HG02970 (cell line): ENCODE data around the gene RTN4.
"Not testable (repeated sequence)": the region's sequence is repeated elsewhere in the genome, so short reads cannot be mapped to it uniquely, and the experiment has no call there.

Source experiments
- ATAC-seq: cut with Tn5 transposase; IDR thresholded peaks from one replicate; pipeline ENCODE4 v1.9.1; 2021; ENCODE audit warnings: mild to moderate bottlenecking, moderate library complexity, moderate number of reproducible peaks; ENCODE audit not compliant: unreplicated experiment, low FRiP score

RTN4 gene, protein sequence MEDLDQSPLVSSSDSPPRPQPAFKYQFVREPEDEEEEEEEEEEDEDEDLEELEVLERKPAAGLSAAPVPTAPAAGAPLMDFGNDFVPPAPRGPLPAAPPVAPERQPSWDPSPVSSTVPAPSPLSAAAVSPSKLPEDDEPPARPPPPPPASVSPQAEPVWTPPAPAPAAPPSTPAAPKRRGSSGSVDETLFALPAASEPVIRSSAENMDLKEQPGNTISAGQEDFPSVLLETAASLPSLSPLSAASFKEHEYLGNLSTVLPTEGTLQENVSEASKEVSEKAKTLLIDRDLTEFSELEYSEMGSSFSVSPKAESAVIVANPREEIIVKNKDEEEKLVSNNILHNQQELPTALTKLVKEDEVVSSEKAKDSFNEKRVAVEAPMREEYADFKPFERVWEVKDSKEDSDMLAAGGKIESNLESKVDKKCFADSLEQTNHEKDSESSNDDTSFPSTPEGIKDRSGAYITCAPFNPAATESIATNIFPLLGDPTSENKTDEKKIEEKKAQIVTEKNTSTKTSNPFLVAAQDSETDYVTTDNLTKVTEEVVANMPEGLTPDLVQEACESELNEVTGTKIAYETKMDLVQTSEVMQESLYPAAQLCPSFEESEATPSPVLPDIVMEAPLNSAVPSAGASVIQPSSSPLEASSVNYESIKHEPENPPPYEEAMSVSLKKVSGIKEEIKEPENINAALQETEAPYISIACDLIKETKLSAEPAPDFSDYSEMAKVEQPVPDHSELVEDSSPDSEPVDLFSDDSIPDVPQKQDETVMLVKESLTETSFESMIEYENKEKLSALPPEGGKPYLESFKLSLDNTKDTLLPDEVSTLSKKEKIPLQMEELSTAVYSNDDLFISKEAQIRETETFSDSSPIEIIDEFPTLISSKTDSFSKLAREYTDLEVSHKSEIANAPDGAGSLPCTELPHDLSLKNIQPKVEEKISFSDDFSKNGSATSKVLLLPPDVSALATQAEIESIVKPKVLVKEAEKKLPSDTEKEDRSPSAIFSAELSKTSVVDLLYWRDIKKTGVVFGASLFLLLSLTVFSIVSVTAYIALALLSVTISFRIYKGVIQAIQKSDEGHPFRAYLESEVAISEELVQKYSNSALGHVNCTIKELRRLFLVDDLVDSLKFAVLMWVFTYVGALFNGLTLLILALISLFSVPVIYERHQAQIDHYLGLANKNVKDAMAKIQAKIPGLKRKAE

DNA sequence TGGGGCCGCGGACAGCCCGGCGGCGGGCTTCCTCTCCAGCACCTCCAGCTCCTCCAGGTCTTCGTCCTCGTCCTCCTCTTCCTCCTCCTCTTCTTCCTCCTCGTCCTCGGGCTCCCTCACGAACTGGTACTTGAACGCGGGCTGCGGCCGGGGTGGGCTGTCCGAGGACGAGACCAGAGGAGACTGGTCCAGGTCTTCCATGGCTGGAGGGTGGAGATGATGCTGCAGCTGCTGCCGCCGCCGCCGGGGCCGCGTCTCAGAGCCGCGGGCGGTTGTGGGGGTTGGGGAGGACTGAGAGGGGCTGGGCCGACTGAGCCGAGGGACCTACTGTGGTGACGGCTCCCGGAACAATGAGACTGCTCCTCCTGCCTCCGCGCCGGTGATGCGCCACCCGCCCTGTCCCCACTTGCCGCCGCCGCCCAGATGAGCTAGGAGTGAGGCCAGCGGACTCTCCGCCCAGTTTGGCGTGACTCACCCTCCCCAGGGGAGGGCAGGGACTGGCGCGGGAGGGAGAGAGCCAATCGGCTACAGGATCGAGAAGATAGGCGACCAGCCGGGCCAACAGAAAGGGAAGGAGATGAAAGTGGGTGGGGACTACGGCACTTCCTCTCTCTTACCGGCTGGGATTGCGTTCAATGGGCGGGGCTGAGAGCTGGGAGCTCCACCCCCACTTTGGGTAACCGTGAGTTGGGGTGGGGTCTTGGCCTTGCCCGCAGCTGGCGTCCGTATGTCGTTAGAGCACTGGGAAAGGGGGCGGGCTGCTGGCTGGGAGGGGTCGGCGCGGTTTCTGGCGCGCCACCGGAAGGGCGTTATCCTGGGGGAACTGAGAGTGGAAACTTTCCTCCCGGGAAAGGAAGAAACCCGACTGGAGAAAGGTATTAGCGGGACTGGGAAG, at the start of gene RTN4:
Gene RTN4 (minus strand): TSS at position 352 of the 895 bp plus-strand sequence. CDS start 151 bp downstream, at position 201.
- ATAC-seq, result peak; percentile 90

DNA sequence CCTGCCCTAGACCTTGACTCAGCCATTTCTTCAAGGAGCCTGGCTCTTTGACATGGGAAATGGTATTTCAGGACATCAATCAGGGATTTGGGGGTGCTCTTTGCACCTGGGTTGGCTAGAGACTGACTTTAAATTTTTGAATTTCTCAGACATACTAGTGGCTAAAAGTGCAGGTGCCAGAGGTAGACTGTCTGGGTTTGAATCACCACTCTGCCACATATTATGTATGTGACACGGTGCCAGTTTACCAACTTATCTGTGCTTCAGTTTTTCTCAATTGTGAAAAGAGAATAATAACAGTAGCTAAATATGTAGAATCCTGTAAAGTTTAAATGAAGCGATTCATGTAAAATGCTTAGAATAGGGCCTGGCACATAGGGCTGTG, 49.2 kb upstream of the RTN4 start:
- ATAC-seq, result no peak

DNA sequence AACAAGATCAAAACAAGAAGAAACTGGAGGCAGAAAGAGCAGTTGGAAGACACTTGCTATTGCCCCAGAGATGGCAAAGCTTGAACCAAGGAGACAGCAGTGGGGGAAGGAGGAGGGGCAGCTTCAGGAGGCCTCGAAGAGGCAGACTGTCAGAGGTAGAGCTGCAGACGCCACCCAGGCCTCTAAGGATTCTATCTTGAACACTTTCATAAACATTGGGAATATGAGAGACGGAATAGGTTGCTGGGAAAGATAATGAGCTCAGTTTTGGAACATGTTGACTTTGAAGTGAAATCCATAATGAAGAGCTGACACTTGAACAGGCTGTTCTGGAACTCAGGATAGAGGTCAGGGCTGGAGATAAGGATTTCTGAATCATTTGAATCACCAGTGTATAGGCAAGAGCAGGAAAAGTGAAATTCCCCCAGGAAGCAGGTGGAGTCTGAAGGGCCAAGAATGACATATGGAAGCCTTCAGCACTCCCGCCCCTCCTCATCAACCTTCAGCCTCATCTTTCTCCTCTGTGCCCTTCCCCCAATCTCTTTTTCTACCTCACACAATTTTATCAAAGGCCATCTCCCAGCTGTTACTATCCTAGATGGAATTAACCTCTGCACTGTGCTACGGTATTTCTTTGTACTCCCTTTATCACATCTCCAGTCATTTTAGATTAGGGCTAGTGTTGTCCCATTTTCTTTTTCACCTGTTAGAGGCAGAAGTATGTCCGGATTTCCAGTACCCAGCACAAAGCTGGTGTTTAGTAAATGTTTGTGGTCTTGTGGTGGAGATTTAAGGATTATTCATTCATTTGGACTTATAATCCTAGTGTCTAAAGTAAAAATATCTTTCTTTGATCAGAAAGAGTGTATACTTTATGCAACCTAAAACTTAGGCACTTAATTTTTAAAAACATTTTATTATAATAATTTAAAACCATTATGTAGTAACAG, 47.5 kb upstream of the RTN4 start:
- no peak for ATAC-seq

GRCh38 chr2:55097082-55097460, 46.8 kb upstream of the RTN4 start:
- no peak for ATAC-seq

GRCh38 chr2:55096586-55096985, 46.3 kb upstream of the RTN4 start:
- no peak for ATAC-seq

GRCh38 chr2:55093381-55093780, 43.1 kb upstream of the RTN4 start:
- ATAC-seq, result no peak

DNA sequence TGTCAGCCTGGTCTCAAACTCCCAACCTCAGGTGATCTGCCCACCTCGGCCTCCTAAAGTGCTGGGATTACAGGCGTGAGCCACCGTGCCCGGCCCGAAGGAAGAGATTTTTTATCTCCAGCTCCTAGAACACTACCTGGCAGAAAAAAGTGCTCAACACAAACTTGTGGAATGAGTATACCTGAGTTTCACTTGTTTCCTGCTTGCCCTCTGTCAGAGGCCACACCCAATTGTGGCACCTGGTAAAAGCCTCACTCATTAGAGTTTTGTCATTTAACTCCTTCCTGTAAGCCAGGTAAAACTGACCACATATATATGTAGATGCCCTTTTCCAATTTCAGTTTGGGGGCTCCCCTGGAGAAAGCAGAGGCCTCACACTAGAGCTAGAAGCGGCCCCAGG, 42.2 kb upstream of the RTN4 start:
- ATAC-seq, result no peak

- ATAC-seq, result not testable (repeated sequence)
These were observed 41.4 kb upstream of the RTN4 start for GRCh38 chr2:55091681-55092080.

GRCh38 chr2:55090702-55091101, 40.5 kb upstream of the RTN4 start:
- no peak for ATAC-seq

- no peak for ATAC-seq
These were observed 39.5 kb upstream of the RTN4 start for GRCh38 chr2:55089726-55090125.

DNA sequence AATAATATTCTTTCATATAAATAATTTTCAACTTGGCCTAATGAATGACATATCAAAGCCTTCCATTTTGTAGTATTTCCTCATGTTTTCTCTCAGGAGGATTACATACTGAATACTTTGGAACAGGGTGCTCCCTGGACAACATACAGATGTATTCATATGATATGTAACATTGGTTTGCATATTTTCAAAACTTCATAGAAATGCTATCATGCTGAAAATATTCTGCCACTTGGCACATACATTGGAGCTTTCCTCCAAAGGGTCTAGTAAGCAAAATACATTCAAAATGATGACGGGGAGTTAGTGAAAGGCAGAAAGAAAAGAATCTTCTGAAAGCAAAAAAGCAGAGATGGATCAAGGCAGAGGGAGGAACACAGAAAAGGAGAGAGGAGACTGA, 38.1 kb upstream of the RTN4 start:
- no peak for ATAC-seq

- no peak for ATAC-seq
These were observed 37.7 kb upstream of the RTN4 start for GRCh38 chr2:55087936-55088335.

GRCh38 chr2:55087501-55087900, 37.2 kb upstream of the RTN4 start:
- ATAC-seq, result no peak

- no peak for ATAC-seq
These were observed 35.1 kb upstream of the RTN4 start for GRCh38 chr2:55085113-55086040.

DNA sequence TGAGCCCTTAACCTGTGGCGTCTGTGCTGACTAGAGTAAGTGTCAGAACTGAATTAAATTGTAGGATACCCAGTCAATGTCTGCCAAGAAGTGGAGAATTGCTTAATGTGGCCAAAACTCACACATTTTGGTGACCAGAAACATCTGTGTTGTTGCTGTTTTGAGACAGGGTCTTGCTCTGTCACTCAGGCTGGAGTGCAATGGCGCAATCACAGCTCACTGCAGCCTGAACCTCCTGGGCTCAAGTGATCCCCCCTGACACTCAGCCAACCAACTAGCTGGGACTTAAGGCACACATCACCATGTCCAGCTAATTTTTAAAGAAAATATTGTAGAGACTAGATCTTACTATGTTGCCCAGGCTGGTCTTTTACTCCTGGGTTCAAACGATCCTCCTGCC, 34.4 kb upstream of the RTN4 start:
- no peak for ATAC-seq

DNA sequence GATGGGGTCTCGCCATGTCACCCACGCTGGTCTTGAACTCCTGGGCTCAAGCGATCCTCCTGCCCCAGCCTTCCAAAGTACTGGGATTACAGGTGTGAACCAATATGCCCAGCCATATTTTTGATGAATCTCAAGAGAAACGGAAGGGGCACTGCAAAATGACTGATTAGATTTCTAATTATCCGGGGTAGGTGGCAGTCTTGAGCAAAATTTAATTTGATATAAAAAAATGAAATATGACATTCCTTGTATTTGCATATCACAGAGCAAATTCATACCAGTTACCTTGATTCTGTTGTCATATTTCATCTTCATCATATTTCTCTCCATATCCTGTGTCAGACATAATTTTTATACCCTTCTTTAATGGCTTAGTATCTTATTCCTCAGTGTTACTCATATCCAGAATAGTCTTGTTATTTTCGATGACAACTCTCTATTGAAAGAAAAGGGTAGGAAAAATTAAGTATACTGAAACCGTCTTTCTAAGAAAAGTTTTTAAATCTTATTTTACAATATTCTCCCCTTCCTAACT, 30.0 kb upstream of the RTN4 start:
- ATAC-seq, result no peak

- no peak for ATAC-seq
These were observed 28.7 kb upstream of the RTN4 start for GRCh38 chr2:55078956-55079355.

DNA sequence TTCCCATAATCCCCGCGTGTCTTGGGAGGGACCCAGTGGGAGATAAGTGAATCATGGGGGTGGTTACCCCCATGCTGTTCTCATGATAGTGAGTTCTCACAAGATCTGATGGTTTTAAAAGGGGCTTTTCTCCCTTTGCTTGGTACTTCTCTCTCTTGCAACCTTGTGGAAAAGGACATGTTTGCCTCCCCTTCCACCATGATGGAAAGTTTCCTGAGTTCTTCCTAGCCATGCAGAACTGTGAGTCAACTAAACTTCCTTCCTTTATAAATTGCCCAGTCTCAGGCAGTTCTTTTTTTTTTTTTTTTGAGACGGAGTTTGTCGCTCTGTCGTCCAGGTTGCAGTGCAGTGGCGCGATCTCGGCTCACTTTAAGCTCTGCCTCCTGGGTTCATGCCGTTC, 26.5 kb upstream of the RTN4 start:
- ATAC-seq, result no peak
